Activated CD4-positive, alpha-beta T cell treated with anti-CD3 and anti-CD28 coated beads for 1 hour (primary cell): ENCODE results near the gene PRKG2.
"Not testable (repeated sequence)": the region's sequence is repeated elsewhere in the genome, so short reads cannot be mapped to it uniquely, and the experiment has no call there.

Experiments used
- DNase-seq: peaks from one replicate; pipeline ENCODE4 v3.0.0-alpha.2; 2020

Gene PRKG2

GRCh38 chr4:81214881-81215868, at the start of gene PRKG2:
PRKG2 (minus strand) TSS chr4:81215222; CDS start chr4:81205047, 10,175 bp downstream.
- DNase-seq = no peak

- DNase-seq = no peak
Observed at GRCh38 chr4:81260443-81261101, 45.5 kb upstream of the PRKG2 start.

DNA sequence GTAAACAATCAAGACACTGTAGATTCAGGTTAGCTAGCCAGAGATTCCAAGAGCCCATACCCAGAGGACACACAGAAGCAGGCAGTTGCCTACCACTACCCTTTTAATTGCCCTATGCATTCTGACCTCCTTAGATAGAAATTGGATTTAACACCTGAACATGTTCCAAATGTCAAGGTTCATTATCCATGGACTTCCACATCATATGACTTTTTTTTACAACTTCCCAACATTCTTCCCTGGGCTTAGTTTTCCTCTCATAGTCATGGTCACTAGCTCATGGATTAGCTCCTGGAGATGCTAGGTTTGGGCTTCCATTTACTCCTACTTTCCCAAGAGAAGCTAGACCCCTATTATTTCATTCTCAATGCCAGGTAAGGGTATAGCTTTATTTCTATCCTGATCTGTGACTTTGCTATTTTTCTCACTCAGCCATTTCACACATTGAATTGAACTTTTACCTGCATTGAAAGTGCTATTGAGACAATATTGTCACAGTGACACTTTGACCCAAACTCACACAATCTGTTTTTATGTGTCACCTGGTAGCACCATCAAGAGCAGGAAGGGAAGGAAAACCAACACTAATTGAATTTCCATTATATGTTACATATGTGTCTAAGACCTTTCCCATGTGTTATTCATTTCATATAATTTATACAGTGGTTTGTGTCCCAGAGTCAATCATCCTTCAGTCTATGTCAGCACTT, 44.0 kb upstream of the PRKG2 start:
- no peak for DNase-seq

DNA sequence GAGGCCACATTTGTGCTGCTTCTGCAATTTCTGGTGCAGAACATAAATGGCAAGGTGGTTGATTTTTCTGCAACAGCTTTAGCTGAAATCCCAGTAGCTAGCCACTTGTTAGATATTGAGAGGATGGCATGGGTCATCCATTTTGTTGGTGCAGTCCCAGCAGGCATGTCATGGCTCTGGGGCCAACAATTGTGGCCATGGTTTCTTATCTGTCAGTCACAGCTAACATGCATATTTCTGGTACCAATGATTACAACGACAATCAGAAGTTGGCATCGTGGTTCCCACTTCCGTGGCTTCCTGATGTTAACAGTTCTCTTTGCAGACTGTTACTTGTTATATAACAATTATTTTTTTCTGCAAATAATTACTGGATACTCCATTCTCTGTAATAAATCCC, 42.8 kb upstream of the PRKG2 start:
- DNase-seq = no peak

- no peak for DNase-seq
Observed at GRCh38 chr4:81257021-81257420, 42.0 kb upstream of the PRKG2 start.

DNA sequence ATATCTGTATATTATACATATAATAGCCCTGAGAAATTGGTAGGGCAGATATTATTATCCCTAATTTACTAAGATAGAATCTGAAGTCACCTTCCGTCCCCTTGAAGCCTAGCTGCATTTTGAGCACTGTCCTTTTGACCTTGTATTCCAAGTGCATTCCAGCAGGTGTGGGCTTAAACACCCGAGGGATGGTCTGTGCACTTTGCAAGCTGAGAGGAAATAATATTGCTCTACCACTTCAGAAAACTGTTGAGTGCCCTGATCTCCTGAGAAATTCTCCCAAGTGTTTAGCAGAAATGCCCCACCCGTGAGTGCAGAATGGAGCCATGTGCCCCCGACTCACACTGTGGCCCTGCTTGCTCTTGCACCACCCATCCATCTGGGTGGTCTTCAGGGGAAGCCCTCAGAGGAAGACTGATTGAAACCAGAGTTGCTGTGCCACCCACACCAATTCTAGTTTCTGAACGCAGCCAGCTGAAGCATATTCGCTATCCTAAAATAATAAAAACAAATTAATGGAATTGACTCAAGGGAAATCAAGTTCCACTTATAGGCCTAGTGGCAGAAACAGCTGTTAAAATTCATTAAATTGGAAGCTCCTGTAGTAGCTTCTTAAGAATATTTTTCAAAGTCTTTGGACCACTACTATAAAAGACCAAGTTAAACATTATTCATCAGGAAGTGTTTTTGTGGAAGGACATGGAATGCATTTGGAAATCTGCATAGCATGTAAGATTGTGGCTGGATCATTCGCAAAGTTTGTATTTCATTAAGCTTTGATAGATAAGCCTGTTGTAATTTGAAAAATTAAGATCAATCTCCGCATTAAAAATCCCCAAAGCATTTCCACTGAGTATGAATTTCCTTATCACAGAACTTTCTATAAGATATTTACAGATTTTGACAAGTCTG, 41.3 kb upstream of the PRKG2 start:
- no peak for DNase-seq

DNA sequence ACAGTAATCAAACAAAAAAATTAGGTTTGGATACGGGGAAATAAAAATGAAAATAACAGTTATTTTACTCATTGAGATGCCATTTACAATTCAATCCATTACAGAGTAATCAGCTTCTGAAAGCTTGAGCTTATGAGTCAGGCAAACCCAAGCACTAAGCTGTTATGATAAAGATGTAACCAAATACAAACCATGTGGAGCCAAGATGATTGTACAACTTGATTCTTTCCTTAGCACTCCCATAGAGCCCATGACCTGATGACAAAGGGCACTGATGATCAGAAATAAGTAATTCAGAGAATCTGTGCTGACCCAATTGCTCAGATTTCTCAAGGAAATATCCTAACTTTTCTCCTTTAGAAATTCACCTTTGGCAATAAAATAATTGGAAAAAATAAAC, 40.5 kb upstream of the PRKG2 start:
- no peak for DNase-seq

GRCh38 chr4:81250430-81250829, 35.4 kb upstream of the PRKG2 start:
- no peak for DNase-seq

GRCh38 chr4:81245218-81246009, 30.4 kb upstream of the PRKG2 start:
- DNase-seq = no peak

DNA sequence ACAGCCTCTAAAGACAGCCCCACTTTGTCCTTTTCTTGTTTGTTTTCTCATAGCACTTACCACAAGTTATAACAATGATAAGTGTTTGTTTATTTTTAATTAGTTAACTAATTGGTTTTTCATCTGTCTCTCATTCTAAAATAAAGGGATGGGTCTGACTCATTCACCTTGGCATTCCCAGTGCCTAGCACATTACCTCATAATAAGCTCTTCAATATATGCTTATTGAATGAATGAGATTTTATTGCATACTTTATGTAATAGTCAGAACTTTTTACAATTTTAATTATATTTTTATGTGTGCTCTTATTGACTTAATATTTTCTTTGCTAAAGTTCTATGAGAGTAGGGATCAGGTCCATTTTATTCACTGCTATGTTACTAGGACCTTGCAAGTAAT, 22.8 kb upstream of the PRKG2 start:
- DNase-seq = no peak

DNA sequence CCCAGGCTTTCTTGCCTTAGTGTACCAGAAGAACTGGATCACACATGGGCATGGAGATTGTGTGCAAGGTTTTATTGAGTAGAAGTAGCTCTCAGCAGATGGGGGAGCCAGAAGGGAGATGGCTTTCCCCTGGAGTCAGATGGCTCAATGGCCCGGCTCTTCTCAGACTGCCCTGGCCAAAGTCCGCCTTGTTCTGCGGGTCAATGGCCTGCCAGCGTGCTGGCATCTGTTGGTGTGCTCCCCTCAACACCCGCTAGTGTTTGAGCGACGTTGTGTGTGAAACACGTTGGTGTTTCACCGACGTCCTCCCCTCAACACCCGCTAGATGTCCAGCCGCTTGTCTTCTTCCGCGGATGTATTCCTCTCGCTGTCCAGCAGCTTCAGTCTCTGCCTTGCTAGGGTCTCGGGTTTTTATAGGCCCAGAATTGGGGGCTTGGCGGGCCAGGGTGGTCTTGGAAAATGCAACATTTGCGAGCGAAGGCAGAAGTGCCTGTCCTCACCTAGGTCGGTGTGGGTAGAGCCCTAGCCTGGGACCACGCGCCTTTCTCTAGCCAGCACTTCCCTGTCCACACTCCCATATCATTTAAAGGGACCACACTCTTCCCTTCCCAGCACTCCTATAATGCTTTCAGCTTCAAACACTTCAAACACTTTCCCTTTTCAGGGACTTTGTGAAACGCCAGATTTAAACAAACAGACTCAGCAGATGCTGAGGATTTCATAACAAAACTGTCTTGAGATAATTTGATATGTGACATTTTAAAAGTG, 21.1 kb upstream of the PRKG2 start:
- DNase-seq = no peak

GRCh38 chr4:81227968-81228367, 12.9 kb upstream of the PRKG2 start:
- no peak for DNase-seq

GRCh38 chr4:81227138-81227537, 12.1 kb upstream of the PRKG2 start:
- no peak for DNase-seq

DNA sequence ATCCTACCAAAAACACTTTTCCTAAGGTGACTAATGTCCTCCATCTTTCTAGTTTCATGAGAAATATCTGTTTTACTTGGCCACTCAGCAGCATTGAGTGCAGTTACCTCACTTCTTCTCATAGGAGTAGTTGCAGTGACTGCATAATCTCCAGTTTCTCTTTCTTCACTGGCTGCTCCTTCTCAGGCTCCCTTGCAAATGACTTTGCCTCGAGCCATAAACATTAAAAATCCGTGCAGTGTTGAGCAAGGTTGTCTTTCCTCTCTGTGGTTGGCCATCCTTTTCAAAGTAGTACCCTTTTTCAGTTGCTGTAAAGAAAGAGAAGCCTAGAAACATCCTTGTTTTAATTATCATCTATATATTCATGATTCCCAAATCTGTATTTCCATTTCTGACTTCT, 10.2 kb upstream of the PRKG2 start:
- no peak for DNase-seq

- not testable (repeated sequence) for DNase-seq
Observed at GRCh38 chr4:81222082-81222472, 7.1 kb upstream of the PRKG2 start.

GRCh38 chr4:81221303-81222081, 6.5 kb upstream of the PRKG2 start:
- no peak for DNase-seq

DNA sequence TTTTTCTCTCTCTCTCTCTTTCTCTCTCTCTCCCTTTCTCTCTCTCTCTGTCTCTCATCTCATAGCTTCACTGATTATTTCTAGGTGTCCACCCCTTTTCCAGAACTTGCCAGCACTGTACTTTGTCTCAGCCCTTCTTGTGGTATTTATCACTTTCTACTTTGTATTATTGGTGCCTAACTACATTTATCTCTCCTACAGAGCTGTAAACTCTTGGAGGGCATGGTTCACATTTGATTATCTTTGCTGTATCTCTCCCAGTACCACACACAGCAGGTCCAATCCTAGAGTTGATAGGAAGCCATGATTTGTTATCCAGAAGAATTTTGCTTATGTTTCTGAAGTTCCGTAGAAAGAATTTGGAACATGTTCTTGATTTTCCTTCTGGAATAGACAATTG, 5.2 kb upstream of the PRKG2 start:
- no peak for DNase-seq

GRCh38 chr4:81218206-81218605, 3.2 kb upstream of the PRKG2 start:
- no peak for DNase-seq

DNA sequence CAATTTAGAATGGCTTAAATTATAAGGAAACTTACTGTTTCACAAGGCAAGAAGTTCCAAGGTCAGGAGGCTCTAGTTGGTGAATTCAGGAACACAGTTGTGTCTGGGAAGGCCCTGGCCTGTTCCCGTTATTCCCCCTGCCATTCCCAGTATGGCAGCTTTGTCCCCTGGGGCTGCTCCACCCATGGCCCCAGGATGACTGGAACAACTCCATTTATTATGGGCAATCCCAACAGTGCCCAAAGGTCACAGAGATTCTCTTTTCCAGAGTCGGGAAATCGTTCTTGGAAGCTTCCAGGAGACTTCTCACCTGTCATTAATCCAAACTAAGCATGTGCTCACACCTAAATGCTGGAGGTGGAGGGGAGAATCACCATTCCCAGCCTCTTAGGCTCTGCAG, 2.8 kb upstream of the PRKG2 start:
- DNase-seq = no peak

- DNase-seq = no peak
Observed at GRCh38 chr4:81215931-81216330, 909 bp upstream of the PRKG2 start.
